SH-SY5Y (cell line): ENCODE data around the gene BRPF1.

Experiments
- GATA2 ChIP-seq: IDR thresholded peaks from 2 replicates; pipeline ENCODE4 v1.6.1; 2011; ENCODE audit warnings: mild to moderate bottlenecking, low read depth, low read length
- GATA3 ChIP-seq: IDR thresholded peaks from 2 replicates; pipeline ENCODE4 v1.6.1; 2011; ENCODE audit warnings: low read depth, mild to moderate bottlenecking, low read length, moderate library complexity

DNA sequence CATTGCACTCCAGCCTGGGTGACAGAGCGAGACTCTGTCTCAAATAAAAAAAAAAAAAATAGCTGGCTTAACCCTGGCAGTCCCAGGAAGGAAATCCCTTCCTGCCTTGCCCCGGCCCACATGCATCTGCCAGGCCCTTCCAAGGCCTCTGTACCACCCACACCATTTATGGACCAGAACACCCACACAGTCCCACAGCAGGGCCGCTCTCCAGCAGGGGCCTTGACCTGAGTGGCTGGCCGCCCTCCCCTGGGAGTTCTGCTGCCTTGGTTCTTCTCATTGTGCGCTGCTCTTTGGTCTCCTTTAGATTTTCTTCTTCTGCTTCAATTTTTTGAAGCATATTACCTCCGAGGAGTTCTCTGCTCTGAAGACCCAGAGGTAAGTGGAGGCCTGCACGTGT, 44.0 kb upstream of the BRPF1 start:
- TF ChIP-seq GATA3 (no peak), GATA2 (no peak)
